ENCODE measurements around the gene ENAM.
"Not testable (repeated sequence)": the region's sequence is repeated elsewhere in the genome, so short reads cannot be mapped to it uniquely, and the experiment has no call there.

Gene ENAM

GRCh38 chr4:70640192-70640591 is 11.6 kb downstream of the ENAM start:
- Histone ChIP-seq H3K4me1 (ENCODE audit: insufficient read depth, low read length) (no peaks in the 10 kb centered on the region), H3K4me3 (ENCODE audit: low read length) (no peak overlapping the region), H3K9me3 (ENCODE audit: low read length) (no peaks in the 10 kb centered on the region), H3K36me3 (ENCODE audit: insufficient read depth, low read length) (no peaks in the 10 kb centered on the region), H3K27me3 (ENCODE audit: insufficient read depth, low read length) (no peaks in the 10 kb centered on the region), H2AFZ (ENCODE audit: low read depth, low read length) (no peak overlapping the region)

GRCh38 chr4:70650741-70651140 is 22.2 kb downstream of the ENAM start:
- H3K4me3 ChIP-seq (ENCODE audit: low read length); H3K27me3 ChIP-seq (ENCODE audit: insufficient read depth, low read length); H3K9me3 ChIP-seq (ENCODE audit: low read length); H3K36me3 ChIP-seq (ENCODE audit: insufficient read depth, low read length); H2AFZ ChIP-seq (ENCODE audit: low read depth, low read length); H3K4me1 ChIP-seq (ENCODE audit: insufficient read depth, low read length): not testable (repeated sequence)

GRCh38 chr4:70651864-70652506 is 23.4 kb downstream of the ENAM start:
- Histone ChIP-seq H2AFZ (ENCODE audit: low read depth, low read length) (no peak overlapping the region), H3K4me1 (ENCODE audit: insufficient read depth, low read length) (no peaks in the 10 kb centered on the region), H3K9me3 (ENCODE audit: low read length) (no peaks in the 10 kb centered on the region), H3K36me3 (ENCODE audit: insufficient read depth, low read length) (no peaks in the 10 kb centered on the region), H3K4me3 (ENCODE audit: low read length) (no peak overlapping the region), H3K27me3 (ENCODE audit: insufficient read depth, low read length) (peaks cover 5% of the 10 kb centered on the region)

GRCh38 chr4:70654605-70655011 is 26.1 kb downstream of the ENAM start:
- H2AFZ ChIP-seq (ENCODE audit: low read depth, low read length) = no peak overlapping the region
- no peaks in the 10 kb centered on the region for H3K9me3 ChIP-seq (ENCODE audit: low read length)
- no peak overlapping the region for H3K4me3 ChIP-seq (ENCODE audit: low read length)
- H3K36me3 ChIP-seq (ENCODE audit: insufficient read depth, low read length) = no peaks in the 10 kb centered on the region
- H3K4me1 ChIP-seq (ENCODE audit: insufficient read depth, low read length) = no peaks in the 10 kb centered on the region
- H3K27me3 ChIP-seq (ENCODE audit: insufficient read depth, low read length) = peaks cover 3% of the 10 kb centered on the region

GRCh38 chr4:70657326-70657725 is 28.8 kb downstream of the ENAM start:
- H3K27me3 ChIP-seq (ENCODE audit: insufficient read depth, low read length) = no peaks in the 10 kb centered on the region
- H3K4me1 ChIP-seq (ENCODE audit: insufficient read depth, low read length) = no peaks in the 10 kb centered on the region
- H3K36me3 ChIP-seq (ENCODE audit: insufficient read depth, low read length) = no peaks in the 10 kb centered on the region
- H3K4me3 ChIP-seq (ENCODE audit: low read length) = no peak overlapping the region
- no peaks in the 10 kb centered on the region for H3K9me3 ChIP-seq (ENCODE audit: low read length)
- no peak overlapping the region for H2AFZ ChIP-seq (ENCODE audit: low read depth, low read length)

- Histone ChIP-seq H3K4me1 (ENCODE audit: insufficient read depth, low read length) (no peaks in the 10 kb centered on the region), H2AFZ (ENCODE audit: low read depth, low read length) (no peak overlapping the region), H3K4me3 (ENCODE audit: low read length) (no peak overlapping the region), H3K27me3 (ENCODE audit: insufficient read depth, low read length) (no peaks in the 10 kb centered on the region), H3K36me3 (ENCODE audit: insufficient read depth, low read length) (no peaks in the 10 kb centered on the region), H3K9me3 (ENCODE audit: low read length) (no peaks in the 10 kb centered on the region)
Measured at GRCh38 chr4:70658418-70658817, 29.9 kb downstream of the ENAM start.

GRCh38 chr4:70660106-70660505 is 31.6 kb downstream of the ENAM start:
- H2AFZ ChIP-seq (ENCODE audit: low read depth, low read length) = no peak overlapping the region
- no peaks in the 10 kb centered on the region for H3K4me1 ChIP-seq (ENCODE audit: insufficient read depth, low read length)
- no peaks in the 10 kb centered on the region for H3K36me3 ChIP-seq (ENCODE audit: insufficient read depth, low read length)
- no peak overlapping the region for H3K4me3 ChIP-seq (ENCODE audit: low read length)
- no peaks in the 10 kb centered on the region for H3K27me3 ChIP-seq (ENCODE audit: insufficient read depth, low read length)
- H3K9me3 ChIP-seq (ENCODE audit: low read length) = no peaks in the 10 kb centered on the region

GRCh38 chr4:70661309-70661922 is 32.9 kb downstream of the ENAM start:
- H2AFZ ChIP-seq (ENCODE audit: low read depth, low read length); H3K4me3 ChIP-seq (ENCODE audit: low read length); H3K9me3 ChIP-seq (ENCODE audit: low read length); H3K27me3 ChIP-seq (ENCODE audit: insufficient read depth, low read length); H3K36me3 ChIP-seq (ENCODE audit: insufficient read depth, low read length); H3K4me1 ChIP-seq (ENCODE audit: insufficient read depth, low read length): not testable (repeated sequence)

- H3K4me3 ChIP-seq (ENCODE audit: low read length) = no peak within 1 kb of the TSS
- H3K27me3 ChIP-seq (ENCODE audit: insufficient read depth, low read length) = peaks cover 10% of the 10 kb centered on the region
- no peak within 1 kb of the TSS for H2AFZ ChIP-seq (ENCODE audit: low read depth, low read length)
- H3K9me3 ChIP-seq (ENCODE audit: low read length) = no peaks in the 10 kb centered on the region
- H3K4me1 ChIP-seq (ENCODE audit: insufficient read depth, low read length) = no peaks in the 10 kb centered on the region
- no peaks in the 10 kb centered on the region for H3K36me3 ChIP-seq (ENCODE audit: insufficient read depth, low read length)
Measured at GRCh38 chr4:70666369-70666768, 37.8 kb downstream of the ENAM start, which contains the start of gene JCHAIN. JCHAIN (minus strand) TSS chr4:70666508; CDS start chr4:70666490, 18 bp downstream.

GRCh38 chr4:70667740-70668535 is 39.4 kb downstream of the ENAM start:
- Histone ChIP-seq H3K4me3 (ENCODE audit: low read length) (no peak overlapping the region), H3K4me1 (ENCODE audit: insufficient read depth, low read length) (no peaks in the 10 kb centered on the region), H3K27me3 (ENCODE audit: insufficient read depth, low read length) (peaks cover 10% of the 10 kb centered on the region), H2AFZ (ENCODE audit: low read depth, low read length) (no peak overlapping the region), H3K36me3 (ENCODE audit: insufficient read depth, low read length) (no peaks in the 10 kb centered on the region), H3K9me3 (ENCODE audit: low read length) (no peaks in the 10 kb centered on the region)

GRCh38 chr4:70670332-70671014 is 41.9 kb downstream of the ENAM start:
- peaks cover 16% of the 10 kb centered on the region for H3K27me3 ChIP-seq (ENCODE audit: insufficient read depth, low read length)
- H2AFZ ChIP-seq (ENCODE audit: low read depth, low read length) = no peak overlapping the region
- no peaks in the 10 kb centered on the region for H3K4me1 ChIP-seq (ENCODE audit: insufficient read depth, low read length)
- H3K9me3 ChIP-seq (ENCODE audit: low read length) = no peaks in the 10 kb centered on the region
- H3K36me3 ChIP-seq (ENCODE audit: insufficient read depth, low read length) = no peaks in the 10 kb centered on the region
- no peak overlapping the region for H3K4me3 ChIP-seq (ENCODE audit: low read length)

GRCh38 chr4:70671091-70671490 is 42.5 kb downstream of the ENAM start:
- Histone ChIP-seq H3K4me3 (ENCODE audit: low read length) (no peak overlapping the region), H3K4me1 (ENCODE audit: insufficient read depth, low read length) (no peaks in the 10 kb centered on the region), H3K36me3 (ENCODE audit: insufficient read depth, low read length) (no peaks in the 10 kb centered on the region), H2AFZ (ENCODE audit: low read depth, low read length) (no peak overlapping the region), H3K9me3 (ENCODE audit: low read length) (no peaks in the 10 kb centered on the region), H3K27me3 (ENCODE audit: insufficient read depth, low read length) (peaks cover 18% of the 10 kb centered on the region)

- H3K9me3 ChIP-seq (ENCODE audit: low read length) = no peaks in the 10 kb centered on the region
- peaks cover 18% of the 10 kb centered on the region for H3K27me3 ChIP-seq (ENCODE audit: insufficient read depth, low read length)
- no peaks in the 10 kb centered on the region for H3K4me1 ChIP-seq (ENCODE audit: insufficient read depth, low read length)
- H3K36me3 ChIP-seq (ENCODE audit: insufficient read depth, low read length) = no peaks in the 10 kb centered on the region
- H3K4me3 ChIP-seq (ENCODE audit: low read length) = no peak overlapping the region
- H2AFZ ChIP-seq (ENCODE audit: low read depth, low read length) = no peak overlapping the region
Measured at GRCh38 chr4:70674191-70674590, 45.6 kb downstream of the ENAM start.
